NCI-H446 treated with DMSO at 0.1 percent for 48 hours (cell line): ENCODE results near the gene PALD1.
"Not testable (repeated sequence)": the region's sequence is repeated elsewhere in the genome, so short reads cannot be mapped to it uniquely, and the experiment has no call there.

Experiments
- DNase-seq: peaks from one replicate; lab custom pipeline; 2025; lab: John Stamatoyannopoulos, UW

PALD1 gene

GRCh38 chr10:70575486-70575873, 96.9 kb downstream of the PALD1 start:
- no peak for DNase-seq

DNA sequence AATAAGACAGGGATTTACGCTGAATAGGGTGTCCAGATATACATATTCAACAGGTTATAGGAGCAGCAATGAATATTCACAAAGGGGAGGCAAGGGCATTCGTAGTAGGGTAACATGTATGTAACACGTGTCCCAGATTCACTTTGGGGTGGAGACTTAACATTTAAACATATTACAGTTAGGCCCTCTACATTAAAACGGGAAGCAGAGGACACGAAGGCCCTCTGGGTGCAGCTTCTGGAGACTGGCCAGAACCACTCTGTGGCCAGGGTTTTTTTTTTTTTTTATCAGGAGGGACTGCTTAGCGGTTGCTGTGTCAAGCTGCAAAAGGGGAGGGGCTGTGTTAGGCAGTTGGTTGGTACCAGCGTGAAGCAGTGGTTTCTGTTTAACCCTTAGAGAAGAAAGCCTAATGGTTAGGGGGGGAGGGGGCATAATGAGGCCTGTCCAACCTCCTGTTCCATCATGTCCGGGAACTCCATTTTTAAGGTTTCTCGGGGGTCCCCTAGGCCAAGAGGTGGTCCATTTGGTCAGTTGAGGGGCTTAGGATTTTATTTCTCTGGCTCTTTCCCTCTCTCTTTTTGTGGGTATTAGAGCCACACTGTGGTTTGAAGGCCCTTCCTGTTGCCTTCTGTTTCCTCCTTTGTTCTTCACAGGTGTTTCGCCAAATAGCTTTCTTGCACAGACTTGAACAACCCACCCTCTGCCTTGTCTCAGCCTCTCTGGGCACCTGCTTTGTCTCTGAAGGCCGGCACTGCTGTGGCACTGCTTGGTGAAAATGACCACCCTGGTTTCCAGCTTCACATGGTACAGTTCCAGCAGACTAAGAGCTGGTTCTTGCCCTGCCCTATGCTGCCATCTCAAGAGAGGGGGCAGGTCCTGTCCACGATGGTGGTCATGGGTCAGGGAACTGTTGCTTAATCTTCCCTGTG, 97.6 kb downstream of the PALD1 start:
- no peak for DNase-seq

DNA sequence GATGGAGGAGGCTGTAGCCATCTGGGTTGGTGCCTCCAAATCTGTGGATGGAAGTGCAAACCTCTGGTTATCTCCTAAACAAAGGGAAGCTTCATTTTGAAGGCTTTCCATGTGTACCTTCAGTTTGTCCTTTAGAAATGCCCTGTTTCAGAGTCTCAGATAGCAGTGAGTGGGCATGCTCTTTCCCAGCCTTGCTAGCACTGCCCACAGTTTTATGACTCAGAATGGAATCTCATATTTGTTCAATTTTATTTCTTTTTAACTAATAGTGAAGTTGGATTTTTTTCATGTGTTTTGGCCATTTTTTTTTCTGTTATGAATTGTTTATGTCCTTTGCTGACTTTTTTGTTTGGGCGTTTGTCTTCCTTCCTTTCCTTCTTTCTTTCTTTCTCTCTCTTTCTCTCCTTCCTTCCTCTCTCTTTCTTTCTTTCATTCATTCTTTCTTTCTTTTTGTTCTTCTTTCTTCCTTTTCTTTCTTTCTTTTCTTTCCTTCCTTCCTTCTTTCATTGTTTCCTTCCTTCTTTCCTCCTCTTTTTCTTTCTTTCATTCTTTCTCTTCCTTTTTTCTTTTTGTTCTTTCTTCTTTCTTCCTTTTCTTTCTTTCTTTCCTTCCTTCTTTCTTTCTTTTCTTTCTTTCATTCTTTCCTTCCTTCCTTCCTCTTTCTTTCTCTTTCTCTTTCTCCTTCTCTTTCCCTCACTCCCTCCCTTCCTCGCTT, 98.4 kb downstream of the PALD1 start:
- DNase-seq = no peak

DNA sequence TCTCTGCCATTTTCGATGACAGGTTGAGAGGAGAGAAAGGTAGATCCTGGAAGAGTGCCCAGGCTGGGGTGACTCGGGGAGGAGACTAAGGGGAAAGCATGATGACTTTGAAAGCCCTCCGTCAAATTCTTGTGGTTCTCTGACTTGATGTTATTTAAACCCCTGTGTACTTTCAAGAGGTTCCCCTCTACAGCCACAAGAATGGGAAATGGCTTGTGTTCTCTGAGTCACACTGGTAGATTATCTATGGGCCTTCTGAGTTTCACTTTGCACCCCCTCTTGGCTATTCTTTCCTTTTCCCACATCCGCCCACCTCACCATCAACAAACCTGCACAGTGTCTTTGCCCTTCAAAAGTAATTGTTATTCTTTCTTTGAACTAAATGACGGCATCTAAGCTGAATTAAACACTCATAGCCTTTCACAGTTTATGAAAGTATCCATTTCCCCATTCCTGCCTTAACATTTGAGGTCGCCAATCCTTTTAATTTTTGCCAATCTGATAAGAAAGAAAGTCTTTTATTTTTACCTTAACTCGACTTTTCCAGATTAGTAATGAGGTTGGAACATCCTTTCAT, 99.9 kb downstream of the PALD1 start:
- DNase-seq = no peak

DNA sequence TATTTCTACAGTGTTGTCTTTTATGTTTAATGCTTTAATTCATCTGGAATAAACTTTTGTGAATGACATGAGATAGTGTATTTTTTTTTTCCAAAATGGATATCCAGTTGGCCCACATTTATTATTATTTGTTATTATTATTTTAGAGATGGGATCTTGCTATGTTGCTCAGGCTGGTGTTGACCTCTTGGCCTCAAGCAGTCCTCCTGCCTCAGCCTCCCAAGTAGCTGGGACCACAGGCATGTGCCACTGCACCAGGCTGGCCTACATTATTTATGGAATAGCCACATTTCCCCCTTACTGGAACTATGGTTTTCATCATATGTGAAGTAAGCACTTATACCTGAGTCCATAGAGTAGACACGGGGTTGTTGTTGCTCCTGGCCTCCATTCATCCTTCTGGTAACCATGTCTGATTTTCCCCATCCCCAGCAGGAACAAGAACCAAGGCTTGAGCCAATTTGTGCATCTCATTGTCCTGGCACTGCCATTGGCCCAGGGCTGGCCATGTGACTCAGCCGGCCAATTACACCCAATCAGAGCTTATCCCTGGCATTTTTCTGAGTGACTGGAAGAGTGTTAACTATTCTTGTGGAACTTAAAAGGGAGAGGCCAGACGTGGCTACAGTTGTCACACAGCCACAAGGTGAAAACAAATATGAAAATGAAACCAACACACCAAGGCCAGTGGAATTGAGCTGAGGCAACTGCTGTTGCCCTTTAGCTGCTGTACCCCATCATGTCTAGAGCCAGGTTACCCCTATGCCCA, 100.9 kb downstream of the PALD1 start:
- DNase-seq = no peak

DNA sequence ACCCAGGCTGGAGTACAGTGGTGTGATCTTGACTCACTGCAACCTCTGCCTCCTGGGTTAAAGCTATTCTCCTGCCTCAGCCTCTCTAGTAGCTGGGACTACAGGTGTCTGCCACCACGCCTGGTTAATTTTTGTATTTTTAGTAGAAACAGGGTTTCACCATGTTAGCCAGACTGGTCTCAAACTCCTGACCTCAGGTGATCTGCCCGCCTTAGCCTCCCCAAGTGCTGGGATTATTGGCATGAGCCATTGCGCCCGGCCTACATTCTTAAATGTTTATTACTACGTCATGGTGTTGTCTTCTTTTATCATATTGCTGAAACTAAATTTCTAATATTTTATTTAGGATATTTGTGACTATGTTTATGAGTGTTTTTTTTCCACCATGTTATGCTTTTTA, 102.6 kb downstream of the PALD1 start:
- not testable (repeated sequence) for DNase-seq

DNA sequence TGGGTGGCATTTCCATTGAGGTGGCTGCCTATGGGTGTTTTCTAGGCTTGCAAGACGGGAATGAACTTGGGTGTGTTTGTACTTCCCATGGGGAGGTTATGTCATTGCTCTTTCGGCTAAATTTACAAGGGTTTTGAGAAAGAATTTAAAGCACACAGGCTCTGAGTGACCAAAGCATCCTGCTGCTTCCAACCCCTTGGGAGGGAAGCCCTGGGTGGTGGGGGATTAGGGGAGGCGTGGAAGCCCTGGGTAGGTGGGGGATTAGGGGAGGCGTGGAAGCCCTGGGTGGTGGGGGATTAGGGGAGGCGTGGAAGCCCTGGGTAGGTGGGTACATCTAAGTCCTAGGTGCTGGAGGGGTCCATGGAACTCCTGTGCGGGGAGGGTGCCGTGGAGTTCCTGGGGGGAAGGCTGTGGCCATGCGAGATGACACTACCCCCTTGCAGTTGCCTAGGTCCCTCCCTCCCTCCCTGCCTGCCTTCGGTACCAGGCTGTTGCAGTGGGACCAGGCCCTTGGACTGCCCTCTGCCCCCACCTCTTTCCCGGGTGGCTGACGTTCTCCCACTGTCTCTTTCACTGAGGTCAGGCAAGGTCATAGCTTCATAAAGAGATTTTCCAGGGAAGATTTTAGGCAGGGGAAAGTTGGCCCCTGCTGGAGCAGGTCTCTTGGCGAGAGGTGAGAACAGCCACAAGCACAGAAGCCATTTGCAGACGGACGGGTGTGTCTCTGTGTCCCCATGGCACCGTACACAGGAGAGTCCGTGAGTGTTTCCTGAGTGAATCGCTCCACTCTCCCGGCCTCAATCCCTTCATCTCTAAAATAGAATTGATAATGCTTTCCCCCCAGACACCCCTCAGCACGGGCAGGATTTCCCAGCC, 104.5 kb downstream of the PALD1 start:
- DNase-seq = no peak

GRCh38 chr10:70583669-70584037, 105.1 kb downstream of the PALD1 start:
- no peak for DNase-seq

DNA sequence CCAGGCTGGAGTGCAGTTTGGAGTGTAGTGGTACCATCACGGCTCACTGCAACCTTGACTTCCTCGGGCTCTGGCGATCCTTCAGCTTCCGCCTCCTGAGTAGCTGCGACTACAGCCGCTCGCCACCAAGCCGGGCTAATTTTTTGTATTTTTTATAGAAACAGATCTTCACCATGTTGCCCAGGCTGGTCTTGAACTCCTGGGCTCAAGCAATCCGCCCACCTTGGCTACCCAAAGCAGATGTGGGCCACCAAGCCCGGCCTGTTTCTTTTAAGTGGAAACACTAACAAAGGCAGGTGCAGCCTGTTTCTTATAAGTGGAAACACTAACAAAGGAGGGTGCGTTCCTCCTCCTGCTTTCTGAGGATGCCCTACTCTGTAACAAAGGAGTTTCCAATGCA, 105.8 kb downstream of the PALD1 start:
- DNase-seq = no peak

- no peak for DNase-seq
These were observed 106.5 kb downstream of the PALD1 start for GRCh38 chr10:70584909-70585544.

- DNase-seq = no peak
These were observed 107.1 kb downstream of the PALD1 start for GRCh38 chr10:70585578-70586169.

DNA sequence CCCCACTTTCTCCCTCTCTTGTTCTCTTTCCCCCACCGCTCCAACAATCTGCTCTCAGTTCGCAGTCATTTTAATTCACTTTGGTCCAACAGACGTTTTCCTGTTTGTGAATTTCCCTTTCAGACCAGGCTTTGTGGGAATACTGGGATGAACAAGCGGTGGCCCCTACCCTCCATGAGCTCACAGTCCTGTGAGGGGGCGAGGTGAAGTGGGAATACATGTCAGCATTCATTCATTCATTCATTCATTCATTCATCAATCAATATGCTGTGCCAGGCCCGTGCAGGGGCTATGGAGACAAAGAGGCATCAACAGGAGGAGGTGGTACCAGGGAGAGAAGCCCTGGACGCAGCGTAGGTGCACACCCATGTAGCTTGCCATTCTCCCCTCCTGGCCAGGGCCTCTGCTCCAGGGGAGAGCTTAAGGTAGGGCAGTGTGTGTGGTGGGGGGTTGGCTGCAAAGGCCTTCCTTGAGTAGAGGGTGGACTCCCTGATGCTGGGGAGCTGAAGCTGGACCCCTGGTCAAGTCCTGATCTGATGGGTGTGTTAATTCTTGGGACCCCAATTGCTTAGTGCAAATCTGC, 107.9 kb downstream of the PALD1 start:
- no peak for DNase-seq

DNA sequence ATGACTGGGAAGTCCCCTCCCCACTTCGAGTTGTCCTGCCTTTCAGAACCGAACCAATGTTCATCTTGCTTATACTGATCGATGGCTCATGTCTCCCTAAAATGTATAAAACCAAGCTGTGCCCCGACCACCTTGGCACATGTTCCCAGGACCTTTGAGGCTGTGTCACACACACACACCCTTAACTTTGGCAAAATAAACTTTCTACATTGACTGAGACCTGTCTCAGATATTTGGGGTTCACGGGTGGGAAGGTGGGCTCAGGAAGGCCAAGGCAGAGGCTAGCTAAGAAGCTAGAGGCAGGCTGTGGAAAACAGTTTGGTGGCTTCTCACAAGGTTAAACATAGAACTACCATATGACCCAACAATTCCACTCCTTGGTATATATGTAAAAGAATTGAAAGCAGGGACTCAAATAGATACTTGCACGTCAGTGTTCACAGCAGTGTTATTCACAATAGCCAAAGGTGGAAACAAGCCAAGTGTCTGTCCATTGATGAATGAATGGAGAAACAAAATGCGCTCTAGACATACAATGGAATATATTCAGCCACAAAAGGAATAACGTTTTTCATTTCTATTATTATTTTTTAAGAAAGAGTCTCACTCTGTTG, 108.6 kb downstream of the PALD1 start:
- DNase-seq = no peak

DNA sequence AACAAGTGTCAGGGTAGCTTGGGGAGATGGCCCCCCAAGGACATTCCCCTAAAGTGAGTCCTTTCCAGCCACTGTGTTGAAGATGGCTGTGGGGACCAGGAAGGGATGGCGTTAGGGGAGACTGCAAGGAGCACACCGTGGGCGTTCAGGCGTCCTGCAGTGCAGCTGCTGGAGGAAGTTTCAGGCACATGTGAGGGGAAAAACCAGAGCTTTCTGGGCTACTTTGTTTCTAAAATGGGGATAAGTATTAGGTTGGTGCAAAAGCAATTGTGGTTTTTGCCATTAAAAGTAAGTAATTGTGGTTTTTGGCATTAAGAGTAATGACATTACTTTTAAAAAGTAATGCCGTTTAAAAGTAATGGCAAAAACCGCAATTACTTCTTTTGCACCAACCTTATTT, 109.7 kb downstream of the PALD1 start:
- no peak for DNase-seq

DNA sequence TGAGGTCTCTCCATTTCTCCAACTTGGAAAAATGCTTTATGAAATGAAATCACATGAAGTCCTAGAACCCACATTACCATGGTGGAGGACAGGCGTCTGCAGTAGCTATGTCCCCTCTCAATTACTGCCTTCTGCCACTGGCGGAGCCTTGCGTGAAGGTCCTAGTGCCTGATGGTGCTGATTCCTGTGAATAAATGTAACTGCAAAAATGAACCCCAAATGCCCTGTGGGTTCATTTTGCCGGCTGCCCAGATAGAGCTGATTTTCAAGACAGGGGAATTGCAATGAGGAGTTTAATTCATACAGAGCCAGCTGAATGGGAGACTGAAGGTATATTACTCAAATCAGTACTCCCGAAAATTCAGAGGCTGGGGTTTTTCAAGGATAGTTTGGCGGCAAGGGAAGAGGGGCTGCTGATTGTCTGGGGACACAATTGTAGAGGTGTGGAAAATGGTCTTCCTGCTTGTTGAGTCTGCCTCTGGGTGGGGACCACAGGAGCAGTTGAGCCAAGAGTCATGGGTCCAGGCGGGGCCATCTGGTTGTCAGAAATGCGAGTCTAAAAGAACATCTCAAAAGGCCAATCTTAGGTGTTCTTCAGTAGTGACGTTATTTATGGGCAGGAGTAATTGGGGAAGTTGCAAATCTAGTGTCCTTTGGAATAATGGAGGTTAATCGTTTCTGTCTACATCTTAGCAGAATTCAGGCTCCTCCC, 110.4 kb downstream of the PALD1 start:
- no peak for DNase-seq

DNA sequence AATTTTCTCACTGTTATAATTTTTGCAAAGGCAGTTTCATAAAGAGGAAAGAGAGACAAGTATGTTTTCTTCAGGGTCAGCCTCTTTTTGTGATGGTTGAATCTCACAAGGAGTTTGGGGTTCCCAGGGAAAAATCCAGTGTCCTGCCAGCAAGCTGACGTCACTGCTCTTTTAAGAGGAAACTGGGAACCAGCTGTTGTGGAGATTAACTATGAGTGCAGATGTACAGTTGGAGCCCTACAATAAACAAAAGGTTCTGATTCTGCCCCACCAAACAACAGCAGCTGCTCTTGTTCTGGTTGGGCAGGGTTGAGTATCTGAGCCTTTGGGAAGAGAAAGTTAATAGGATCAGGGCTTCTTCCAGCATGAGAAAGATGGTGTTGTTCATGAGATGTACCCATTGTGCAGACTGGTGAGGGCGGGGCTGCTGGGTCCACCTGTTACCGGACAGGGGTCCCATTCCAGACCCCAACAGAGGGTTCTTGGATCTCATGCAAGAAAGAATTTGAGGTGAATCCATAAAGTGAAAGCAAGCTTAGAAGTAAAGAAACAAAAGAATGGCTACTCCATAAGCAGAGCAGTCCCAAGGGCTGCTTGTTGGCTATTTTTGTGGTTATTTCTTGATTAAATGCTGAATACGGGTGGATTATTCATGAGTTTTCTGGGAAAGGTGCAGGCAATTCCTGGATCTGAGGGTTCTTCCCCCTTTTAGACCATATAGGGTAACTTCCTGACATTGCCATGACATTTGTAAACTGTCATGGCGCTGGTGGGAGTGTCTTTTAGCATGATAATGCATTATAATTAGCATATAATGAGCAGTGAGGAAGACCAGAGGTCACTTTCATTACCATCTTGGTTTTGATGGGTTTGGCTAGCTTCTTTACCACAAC, 111.4 kb downstream of the PALD1 start:
- no peak for DNase-seq

GRCh38 chr10:70590655-70591416, 112.3 kb downstream of the PALD1 start:
- no peak for DNase-seq
